Central memory CD8-positive, alpha-beta T cell (primary cell): ENCODE measurements around the gene PRRX2.
A peak's percentile ranks its signal among the peaks of the same experiment; 100 is the strongest.
"Not testable (repeated sequence)": the region's sequence is repeated elsewhere in the genome, so short reads cannot be mapped to it uniquely, and the experiment has no call there.

ENCODE experiments used
- ATAC-seq: fragments of 150-1000 bp; cut with Tn5 transposase; replicated peaks from 2 replicates; pipeline ENCODE4 v1.10.0; 2022; ENCODE audit warnings: mild to moderate bottlenecking, moderate FRiP score, moderate number of reproducible peaks; ENCODE audit not compliant: poor library complexity, severe bottlenecking; ENCODE audit errors: extremely low read depth
- DNase-seq, 2 donors: peaks; one replicate each; pipeline ENCODE4 v3.0.0; 2021; ENCODE audit warnings: low spot score in 2 of 2
- H3K27ac Mint-ChIP-seq: one replicate; pipeline ENCODE4 v1.8.0; 2022; ENCODE audit warnings: low read depth, mild to moderate bottlenecking, moderate library complexity, mixed read lengths
- H3K27me3 Mint-ChIP-seq: one replicate; pipeline ENCODE4 v1.8.0; 2022; ENCODE audit warnings: mixed read lengths
- H3K36me3 Mint-ChIP-seq: one replicate; pipeline ENCODE4 v1.8.0; 2022; ENCODE audit warnings: mild to moderate bottlenecking, moderate library complexity, mixed read lengths; ENCODE audit not compliant: insufficient read depth
- H3K4me1 Mint-ChIP-seq: one replicate; pipeline ENCODE4 v1.8.0; 2022; ENCODE audit warnings: mixed read lengths
- H3K4me3 Mint-ChIP-seq: one replicate; pipeline ENCODE4 v1.8.0; 2022; ENCODE audit warnings: mild to moderate bottlenecking, moderate library complexity, mixed read lengths
- H3K9me3 Mint-ChIP-seq: one replicate; pipeline ENCODE4 v1.8.0; 2022; ENCODE audit warnings: mixed read lengths

PRRX2 gene

DNA sequence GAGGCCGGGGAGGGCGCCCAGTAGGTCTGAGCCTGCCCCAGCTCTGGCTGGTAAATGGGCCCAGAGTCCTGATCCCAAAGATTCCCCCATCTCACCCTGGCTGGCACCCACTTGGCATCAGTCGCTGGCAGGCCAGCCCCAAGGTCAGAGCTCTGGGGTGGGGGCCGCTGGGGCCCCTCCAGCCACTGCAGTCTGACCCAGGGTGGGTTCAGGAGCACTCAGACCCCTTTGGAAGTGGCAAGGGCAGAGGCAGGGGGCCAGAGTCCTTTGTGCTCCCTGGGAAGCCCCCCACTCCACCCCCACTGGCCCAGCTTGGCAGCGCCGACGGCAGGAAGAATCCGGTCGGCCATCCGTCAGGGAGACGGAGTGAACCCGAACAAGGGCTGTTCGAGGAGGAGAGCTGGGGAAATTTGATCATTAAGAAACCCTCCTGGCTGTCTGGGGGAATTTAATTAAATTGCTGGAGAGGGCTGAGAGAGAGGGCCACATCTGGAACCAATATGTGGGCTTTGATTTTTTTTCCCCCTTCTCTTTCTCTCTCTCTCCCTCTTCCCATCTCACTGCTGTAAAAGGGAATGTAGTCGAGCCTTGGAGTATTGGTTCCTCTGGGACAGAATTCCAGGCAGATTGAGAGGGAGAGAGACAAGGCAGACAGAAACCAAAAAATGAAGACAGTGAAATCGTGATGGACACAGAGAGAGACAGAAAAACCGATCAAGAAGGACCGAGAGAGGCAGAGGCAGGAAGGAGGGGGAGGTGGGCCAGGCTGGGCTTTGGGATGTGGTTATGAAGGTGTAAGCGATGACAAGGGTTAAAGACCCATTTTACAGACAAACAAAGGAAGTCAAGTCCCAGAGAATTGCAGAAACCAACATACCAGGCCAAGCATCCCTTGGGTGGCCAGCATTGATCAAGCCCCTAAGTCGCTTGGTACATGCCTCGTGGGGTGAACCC lies 15.4 kb upstream of the PRRX2 start:
- Mint-ChIP-seq H3K27ac (no peak overlapping the region), H3K27me3 (no peaks in the 10 kb centered on the region), H3K36me3 (peaks cover 4% of the 10 kb centered on the region), H3K9me3 (no peaks in the 10 kb centered on the region), H3K4me3 (no peak overlapping the region), H3K4me1 (no peaks in the 10 kb centered on the region)
- no peak for DNase-seq
- ATAC-seq: no peak

DNA sequence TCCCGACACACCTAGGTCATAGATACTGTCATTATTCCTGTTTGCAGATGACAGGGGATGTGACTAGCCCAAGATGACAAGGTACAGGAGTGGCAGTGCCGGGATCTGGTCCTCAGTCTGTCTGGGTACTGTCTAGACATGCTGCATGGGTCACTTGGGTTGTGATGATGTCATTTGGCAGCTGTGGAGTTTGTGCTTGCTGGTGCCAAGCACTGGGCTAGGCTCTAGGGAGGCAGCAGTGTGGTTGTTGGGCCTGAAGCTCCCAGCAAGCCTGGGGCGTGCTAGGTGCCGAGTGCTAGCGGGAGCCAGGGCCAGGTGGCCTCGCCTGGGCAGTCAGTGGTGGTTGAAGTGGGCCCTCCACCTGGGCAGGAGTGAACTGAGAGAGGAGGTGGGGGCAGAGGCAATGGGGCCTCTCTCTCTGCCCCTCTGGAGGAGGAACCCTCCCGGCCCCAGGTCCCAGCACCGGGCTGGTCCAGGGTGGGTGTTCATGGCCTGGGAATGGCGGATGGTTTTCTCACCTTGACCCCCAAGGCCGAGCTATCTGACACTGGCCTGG lies 14.7 kb upstream of the PRRX2 start:
- DNase-seq: no peak
- Mint-ChIP-seq H3K36me3 (peaks cover 2% of the 10 kb centered on the region), H3K27ac (no peak overlapping the region), H3K4me3 (no peak overlapping the region), H3K9me3 (no peaks in the 10 kb centered on the region), H3K4me1 (no peaks in the 10 kb centered on the region), H3K27me3 (no peaks in the 10 kb centered on the region)
- ATAC-seq: peak; percentile 24

DNA sequence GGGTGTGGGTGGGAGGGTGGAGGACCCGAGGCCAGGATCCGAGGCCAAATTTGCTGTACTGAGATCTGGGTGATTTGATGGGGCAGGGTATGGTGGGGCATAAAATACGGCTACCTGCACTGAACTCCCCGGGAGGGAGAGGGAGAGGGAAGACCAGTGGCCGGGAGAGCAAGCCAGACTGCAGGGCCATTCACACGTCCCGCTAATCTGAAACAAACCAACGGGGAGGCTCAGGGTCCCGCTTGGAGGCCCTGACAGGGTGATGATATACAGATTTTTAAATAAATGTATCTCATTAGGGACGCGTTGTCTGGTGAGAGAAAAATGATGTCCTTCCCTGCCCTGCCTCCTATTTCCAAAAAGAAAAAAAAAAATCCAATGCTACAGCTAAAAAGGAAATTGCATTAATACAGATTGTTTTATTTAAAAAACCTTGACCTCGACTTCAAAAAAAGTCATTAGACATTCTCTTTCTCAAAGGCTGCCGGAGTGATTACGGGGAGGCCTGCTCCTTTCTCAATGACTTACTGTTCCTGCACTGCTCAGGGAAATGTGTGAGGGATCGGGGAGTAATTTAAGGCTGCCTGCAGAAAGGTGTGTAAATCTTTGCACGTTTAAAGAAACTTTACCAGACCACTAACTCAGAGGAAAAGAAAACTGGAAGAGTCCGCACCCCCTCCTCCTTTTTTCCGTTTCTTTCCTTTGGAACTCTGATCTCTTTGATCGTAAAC lies 11.5 kb upstream of the PRRX2 start:
- Mint-ChIP-seq H3K27ac (no peak overlapping the region), H3K9me3 (no peaks in the 10 kb centered on the region), H3K4me3 (no peak overlapping the region), H3K4me1 (no peaks in the 10 kb centered on the region), H3K36me3 (peaks cover 4% of the 10 kb centered on the region), H3K27me3 (no peaks in the 10 kb centered on the region)
- ATAC-seq: no peak
- no peak for DNase-seq

DNA sequence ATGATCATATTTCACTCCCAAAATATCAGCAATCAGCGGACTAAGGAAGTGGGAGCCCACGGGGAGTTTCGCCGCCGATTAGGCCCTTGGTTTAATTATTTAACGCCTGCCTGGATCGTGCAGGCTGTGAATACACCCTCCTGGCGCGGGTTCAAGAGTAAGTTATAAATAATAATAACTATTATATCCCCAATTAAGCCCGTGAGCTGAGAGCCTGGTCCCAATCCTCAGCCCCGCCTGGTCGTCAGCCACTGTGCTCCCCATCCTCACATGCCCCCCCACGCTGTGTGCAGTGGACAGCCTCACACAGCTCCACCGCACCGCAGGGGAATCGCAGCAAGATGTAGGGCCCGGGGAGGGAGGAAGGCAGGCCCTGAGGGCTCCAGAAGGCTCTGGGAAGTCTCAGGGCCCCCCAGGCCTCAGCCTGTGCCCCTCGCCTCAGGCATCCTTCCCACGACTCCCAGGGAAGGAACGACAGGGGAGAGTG lies 10.8 kb upstream of the PRRX2 start:
- ATAC-seq (no peak), DNase-seq (no peak)
- peaks cover 4% of the 10 kb centered on the region for H3K36me3 Mint-ChIP-seq
- no peak overlapping the region for H3K27ac Mint-ChIP-seq
- H3K27me3 Mint-ChIP-seq: no peaks in the 10 kb centered on the region
- H3K9me3 Mint-ChIP-seq: no peaks in the 10 kb centered on the region
- H3K4me1 Mint-ChIP-seq: no peaks in the 10 kb centered on the region
- no peak overlapping the region for H3K4me3 Mint-ChIP-seq

DNA sequence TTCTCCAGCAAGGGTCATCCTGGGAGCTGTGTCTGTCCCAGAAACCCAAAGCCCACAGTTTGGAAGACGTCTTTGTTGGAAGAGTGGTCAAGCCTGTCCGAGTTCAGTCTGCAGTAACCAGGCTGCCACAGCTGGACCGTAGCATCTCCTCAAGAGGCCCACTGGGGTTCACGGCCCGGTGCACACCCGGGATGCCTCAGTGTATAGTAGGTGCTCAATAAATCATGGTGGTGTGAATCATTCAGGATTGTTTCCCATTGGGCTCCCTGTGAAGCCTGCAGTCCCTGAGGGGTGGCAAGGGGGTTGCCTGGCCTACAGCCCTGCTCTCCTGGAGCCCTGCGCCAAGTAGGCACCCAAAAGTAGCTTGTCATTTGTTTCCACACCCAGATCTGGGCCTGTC lies 10.3 kb upstream of the PRRX2 start:
- H3K4me3 Mint-ChIP-seq: no peak overlapping the region
- no peak for DNase-seq
- H3K27me3 Mint-ChIP-seq: no peaks in the 10 kb centered on the region
- H3K36me3 Mint-ChIP-seq: peaks cover 4% of the 10 kb centered on the region
- ATAC-seq: no peak
- no peaks in the 10 kb centered on the region for H3K4me1 Mint-ChIP-seq
- no peaks in the 10 kb centered on the region for H3K9me3 Mint-ChIP-seq
- H3K27ac Mint-ChIP-seq: no peak overlapping the region

DNA sequence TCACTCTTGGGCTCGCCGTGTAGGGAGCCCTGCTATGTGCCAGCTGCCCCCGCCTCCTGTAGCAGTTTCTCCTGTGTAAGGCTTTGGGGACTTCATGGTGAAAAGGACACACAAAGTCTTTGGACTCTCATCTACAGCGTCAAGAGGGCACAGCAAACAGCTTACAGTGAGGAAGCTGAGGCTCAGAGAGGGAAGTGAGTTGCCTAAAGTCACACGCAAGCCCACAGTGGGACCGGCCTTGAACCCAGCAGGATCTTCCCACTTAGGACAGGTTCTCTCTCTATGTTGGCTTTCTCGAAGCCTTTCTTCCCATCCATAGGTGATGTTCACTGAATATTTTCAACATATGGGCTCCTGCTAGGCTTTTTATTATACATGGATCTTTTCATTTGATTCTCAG lies 9.8 kb upstream of the PRRX2 start:
- ATAC-seq (no peak), DNase-seq (no peak)
- Mint-ChIP-seq H3K27me3 (no peaks in the 10 kb centered on the region), H3K9me3 (no peaks in the 10 kb centered on the region), H3K4me3 (no peak overlapping the region), H3K36me3 (peaks cover 4% of the 10 kb centered on the region), H3K4me1 (no peaks in the 10 kb centered on the region), H3K27ac (no peak overlapping the region)

DNA sequence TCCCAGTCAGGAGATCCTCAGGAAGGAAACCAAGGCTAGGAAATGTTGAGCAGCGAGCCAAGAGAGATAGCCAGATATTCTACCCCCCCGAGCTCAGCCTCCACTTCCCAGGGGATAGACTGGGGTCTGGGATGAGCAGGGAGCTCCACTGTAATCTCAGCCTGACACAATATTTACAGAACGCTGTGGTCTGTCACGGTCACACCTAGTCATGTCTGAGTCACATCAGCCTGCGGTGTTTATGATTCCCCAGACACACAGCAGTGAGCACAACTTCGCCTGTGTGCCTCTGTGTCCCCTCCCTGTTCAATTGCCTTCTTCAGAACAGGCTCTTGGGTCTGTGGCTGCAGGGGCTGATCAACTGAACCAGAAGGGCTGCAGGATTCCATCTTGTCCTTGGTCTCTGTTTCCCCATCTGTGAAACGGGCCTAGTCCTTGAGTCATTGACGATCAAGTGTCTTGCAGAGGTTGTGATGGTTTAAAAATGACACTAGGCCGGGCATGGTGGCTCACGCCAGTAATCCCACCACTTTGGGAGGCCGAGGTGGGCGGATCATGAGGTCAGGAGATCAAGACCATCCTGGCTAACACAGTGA lies 8.6 kb upstream of the PRRX2 start:
- Mint-ChIP-seq H3K4me1 (no peaks in the 10 kb centered on the region), H3K36me3 (peaks cover 5% of the 10 kb centered on the region), H3K27ac (no peak overlapping the region), H3K9me3 (no peaks in the 10 kb centered on the region), H3K27me3 (no peaks in the 10 kb centered on the region), H3K4me3 (no peak overlapping the region)
- no peak for DNase-seq
- ATAC-seq: no peak

DNA sequence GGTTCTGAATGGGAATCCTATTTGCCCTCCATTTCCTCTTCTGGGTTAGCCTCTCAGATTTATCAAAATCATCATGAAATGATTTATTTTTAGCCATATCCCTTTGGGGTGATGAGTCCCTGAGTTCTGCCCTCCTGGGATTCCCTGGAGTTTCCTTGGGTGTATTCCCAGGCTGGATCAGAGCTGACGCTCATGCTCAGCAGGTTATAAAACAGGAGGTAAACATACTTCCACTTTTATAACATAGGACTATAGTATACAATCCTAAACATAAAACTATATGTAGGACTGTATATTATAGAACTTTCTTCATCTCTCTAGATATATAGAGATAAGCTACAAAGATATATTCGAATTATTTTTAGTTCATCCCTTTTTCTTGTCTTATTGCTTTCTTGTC lies 4.4 kb upstream of the PRRX2 start:
- H3K27ac Mint-ChIP-seq: no peak overlapping the region

DNA sequence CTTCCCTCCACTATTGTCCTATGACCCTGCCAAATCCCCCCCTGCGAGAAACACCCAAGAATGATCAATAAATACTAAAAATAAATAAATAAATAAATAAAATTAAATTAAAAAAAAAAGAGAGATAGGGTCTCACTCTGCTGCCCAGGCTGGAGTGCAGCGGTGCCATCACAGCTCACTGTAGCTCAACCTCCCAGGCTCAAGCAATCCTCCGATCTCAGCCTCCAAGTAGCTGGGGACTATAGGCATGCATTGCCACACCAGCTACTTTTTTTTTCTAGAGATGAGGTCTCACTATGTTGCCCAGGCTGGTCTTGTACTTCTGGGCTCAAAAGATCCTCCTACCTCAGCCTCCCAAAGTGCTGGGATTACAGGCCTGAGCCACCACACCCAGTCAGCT lies 3.2 kb upstream of the PRRX2 start:
- not testable (repeated sequence) for H3K4me1 Mint-ChIP-seq, H3K27ac Mint-ChIP-seq, ATAC-seq, H3K4me3 Mint-ChIP-seq, H3K9me3 Mint-ChIP-seq, H3K36me3 Mint-ChIP-seq, DNase-seq
- H3K27me3 Mint-ChIP-seq: peaks cover 15% of the 10 kb centered on the region

More for the DNA sequence above, 4.4 kb upstream of the PRRX2 start:
- DNase-seq (no peak), ATAC-seq (no peak)
- Mint-ChIP-seq H3K9me3 (no peaks in the 10 kb centered on the region), H3K4me3 (no peak overlapping the region), H3K36me3 (peaks cover 5% of the 10 kb centered on the region), H3K4me1 (peaks cover 5% of the 10 kb centered on the region), H3K27me3 (peaks cover 11% of the 10 kb centered on the region)

DNA sequence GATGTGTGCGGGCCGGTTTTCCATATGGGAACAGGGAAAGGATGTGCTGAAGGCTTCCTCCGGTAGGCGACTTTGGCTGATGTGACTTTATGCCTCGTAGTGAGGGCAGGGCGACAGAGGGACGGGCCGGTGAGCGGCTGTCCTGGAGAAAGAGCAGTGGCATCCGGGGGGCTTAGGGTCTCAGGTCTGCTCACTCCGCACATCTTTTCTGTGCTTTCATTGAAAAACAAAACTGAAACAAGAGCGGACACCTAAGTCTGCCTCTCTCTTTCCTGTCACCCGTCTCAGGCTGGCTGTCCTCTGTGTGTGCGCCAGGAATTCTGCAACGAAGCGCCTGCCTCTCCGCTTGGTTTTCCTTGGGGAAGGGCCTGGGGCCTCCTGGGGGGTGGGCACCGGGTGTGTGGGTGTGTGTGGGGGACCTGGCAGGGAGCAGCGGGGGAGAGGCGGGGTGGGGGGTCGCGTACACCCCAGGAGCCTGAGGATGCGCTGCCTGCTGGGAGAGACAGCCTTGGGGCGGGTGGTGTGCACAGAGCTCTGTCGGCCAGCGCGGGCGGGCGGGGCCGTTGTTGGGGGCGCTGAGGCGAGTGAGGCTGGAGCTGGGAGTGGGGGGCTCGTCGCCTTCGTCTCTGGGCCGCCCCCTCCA lies 580 bp upstream of the PRRX2 start:
- H3K27ac Mint-ChIP-seq: no peak overlapping the region
- H3K27me3 Mint-ChIP-seq: peaks cover 39% of the 10 kb centered on the region
- DNase-seq (no peak), ATAC-seq (peak; percentile 49)
- H3K9me3 Mint-ChIP-seq: no peaks in the 10 kb centered on the region
- peaks cover 5% of the 10 kb centered on the region for H3K4me1 Mint-ChIP-seq
- H3K4me3 Mint-ChIP-seq: peak overlapping the region; percentile 80
- peaks cover 5% of the 10 kb centered on the region for H3K36me3 Mint-ChIP-seq

DNA sequence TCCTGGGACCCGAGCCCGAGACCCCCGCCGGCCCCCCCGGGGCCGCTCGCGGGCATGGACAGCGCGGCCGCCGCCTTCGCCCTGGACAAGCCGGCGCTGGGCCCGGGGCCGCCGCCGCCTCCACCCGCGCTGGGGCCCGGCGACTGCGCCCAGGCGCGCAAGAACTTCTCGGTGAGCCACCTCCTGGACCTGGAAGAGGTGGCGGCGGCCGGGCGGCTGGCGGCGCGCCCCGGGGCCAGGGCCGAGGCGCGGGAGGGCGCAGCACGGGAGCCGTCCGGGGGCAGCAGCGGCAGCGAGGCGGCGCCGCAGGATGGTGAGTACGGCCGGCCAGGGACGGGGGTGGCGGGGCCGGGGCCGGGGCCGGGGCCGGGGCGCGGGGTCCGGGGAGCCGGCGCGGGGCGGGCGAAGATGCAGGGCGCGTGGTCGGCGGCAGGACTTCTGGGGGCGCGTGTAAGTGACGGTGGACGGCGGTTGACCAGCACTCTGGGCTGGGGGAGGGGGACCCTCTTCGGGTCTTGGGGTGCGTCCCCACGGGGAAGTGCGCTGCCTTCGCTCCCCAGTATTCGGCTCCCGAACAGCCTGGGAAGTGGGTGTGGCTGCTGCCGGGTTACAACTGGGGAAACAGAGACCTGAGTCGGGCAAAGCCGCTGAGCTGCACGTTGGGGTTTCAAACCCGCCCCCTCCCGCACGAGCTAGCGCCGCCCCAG lies 520 bp downstream of the PRRX2 start:
- Mint-ChIP-seq H3K27ac (no peak overlapping the region), H3K9me3 (no peaks in the 10 kb centered on the region), H3K36me3 (peaks cover 6% of the 10 kb centered on the region), H3K27me3 (peaks cover 42% of the 10 kb centered on the region), H3K4me3 (peak overlapping the region; percentile 80), H3K4me1 (peaks cover 5% of the 10 kb centered on the region)
- no peak for ATAC-seq
- no peak for DNase-seq
